Adipocyte (in vitro differentiated cells): ENCODE measurements around the gene TRIP13.

Experiments used
- DNase-seq: peaks from one replicate; pipeline ENCODE4 v3.0.0-alpha.2; 2015; ENCODE audit warnings: low read depth
- H3K27me3 ChIP-seq: replicated peaks from 2 replicates; pipeline ENCODE4 v1.7.0; 2013; ENCODE audit warnings: mild to moderate bottlenecking, low read length, moderate library complexity; ENCODE audit not compliant: control insufficient read depth, insufficient read depth
- H3K36me3 ChIP-seq: 2 replicates; pipeline ENCODE4 v1.7.0; 2013; ENCODE audit warnings: low read length, mild to moderate bottlenecking, moderate library complexity; ENCODE audit not compliant: control insufficient read depth, insufficient read depth, severe bottlenecking
- H3K4me1 ChIP-seq: 2 replicates; pipeline ENCODE4 v1.7.0; 2013; ENCODE audit warnings: mild to moderate bottlenecking, low read length, moderate library complexity; ENCODE audit not compliant: control insufficient read depth, insufficient read depth
- H3K4me3 ChIP-seq: 2 replicates; pipeline ENCODE4 v1.7.0; 2013; ENCODE audit warnings: mild to moderate bottlenecking, low read length, moderate library complexity
- H3K9ac ChIP-seq: 2 replicates; pipeline ENCODE4 v1.7.0; 2013; ENCODE audit warnings: mild to moderate bottlenecking, low read length, moderate library complexity
- H3K9me3 ChIP-seq: 2 replicates; pipeline ENCODE4 v1.7.0; 2013; ENCODE audit warnings: mild to moderate bottlenecking, low read length, moderate library complexity; ENCODE audit not compliant: control insufficient read depth

Gene TRIP13

DNA sequence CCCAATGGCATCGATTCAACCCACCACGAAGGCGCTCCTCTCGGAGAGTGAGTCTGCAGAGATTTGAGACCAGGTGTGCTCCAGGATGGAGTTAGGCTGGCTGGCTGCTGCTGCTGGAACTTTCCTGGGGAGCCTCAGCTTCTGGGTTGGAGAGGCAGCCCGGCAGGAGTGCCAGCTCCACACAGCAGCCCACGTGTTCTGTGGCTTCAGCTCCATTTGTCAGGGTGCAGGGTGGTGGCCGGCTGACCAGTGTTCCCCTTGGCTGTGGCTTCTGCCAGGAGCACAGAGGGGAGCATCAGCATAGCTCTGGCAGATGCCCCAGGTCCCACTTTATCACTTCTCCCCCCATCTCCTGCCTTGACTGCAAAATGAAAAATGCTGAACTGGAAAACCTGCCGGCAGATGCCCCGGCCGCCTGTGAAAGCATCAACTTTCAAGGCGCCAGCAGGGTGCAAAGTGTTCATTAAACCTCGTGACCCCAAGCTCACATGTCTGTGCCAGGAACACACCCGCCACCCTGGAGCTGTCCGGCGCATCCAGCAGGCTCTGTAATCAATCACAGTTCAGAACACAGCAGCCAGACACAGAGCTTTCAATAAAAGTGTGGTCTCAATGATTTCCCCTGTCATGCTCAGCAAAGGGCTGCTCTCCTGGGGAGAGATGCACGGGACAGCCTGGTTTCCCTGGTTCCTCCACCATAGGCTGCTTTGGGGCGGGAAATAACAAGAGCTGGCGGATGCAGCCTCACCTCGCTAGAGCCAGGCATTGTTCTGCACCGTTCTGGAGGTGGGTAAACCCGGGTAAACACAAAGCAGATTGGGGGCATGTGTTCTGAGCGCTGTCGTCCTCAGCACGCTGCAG is 53.2 kb downstream of the TRIP13 start:
- peaks cover 13% of the 10 kb centered on the region for H3K9me3 ChIP-seq
- H3K27me3 ChIP-seq = peaks cover 72% of the 10 kb centered on the region
- no peak for DNase-seq
- no peaks in the 10 kb centered on the region for H3K36me3 ChIP-seq
- no peak overlapping the region for H3K4me3 ChIP-seq
- peaks cover 22% of the 10 kb centered on the region for H3K4me1 ChIP-seq
- no peak overlapping the region for H3K9ac ChIP-seq

DNA sequence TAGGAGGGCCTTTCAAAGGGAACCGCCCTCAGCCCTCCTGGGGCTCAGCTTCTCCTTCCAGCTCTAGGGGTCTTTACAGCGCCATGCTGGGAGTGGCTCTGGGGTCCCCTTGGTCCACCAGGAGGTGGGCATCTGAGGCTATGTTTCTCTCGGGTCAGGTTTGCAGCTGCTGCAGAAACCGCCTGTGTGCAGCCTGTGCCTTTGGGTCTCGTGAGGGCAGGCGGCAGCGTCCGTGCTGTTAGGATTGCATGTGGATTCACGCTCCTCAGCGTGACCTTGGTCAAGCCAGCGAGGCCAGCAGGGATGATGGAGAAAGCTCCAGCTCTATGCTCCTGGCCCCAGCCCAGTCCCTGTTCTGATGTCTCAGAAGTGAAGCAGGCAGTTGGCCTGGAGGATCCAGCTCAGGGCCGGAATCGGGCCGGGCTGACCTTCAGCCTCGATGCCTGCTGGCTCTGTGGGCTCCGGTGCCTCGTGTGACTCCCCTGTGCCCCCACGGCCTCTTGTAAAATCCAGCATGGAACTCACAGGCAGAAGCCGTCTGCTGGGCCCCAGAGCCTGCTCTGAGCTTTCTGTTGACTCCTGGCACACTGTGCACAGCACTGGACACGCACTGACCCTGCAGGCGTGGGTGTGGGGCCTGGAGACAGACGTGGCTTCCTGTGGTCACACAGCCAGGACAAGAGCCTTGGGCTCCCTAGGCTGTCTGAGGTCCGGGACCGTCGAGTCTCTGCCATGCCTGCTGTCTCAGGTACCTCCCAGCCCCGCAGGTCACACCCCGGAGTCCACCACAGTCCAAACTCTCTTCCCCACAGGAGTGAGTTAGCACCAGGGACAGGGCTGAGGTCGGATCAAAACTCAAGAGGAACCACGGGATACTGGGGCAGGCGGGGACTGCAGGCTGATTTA is 54.3 kb downstream of the TRIP13 start:
- no peak for DNase-seq
- Histone ChIP-seq H3K9me3 (peaks cover 22% of the 10 kb centered on the region), H3K4me1 (peaks cover 22% of the 10 kb centered on the region), H3K27me3 (peaks cover 81% of the 10 kb centered on the region), H3K9ac (no peak overlapping the region), H3K36me3 (no peaks in the 10 kb centered on the region), H3K4me3 (no peak overlapping the region)

DNA sequence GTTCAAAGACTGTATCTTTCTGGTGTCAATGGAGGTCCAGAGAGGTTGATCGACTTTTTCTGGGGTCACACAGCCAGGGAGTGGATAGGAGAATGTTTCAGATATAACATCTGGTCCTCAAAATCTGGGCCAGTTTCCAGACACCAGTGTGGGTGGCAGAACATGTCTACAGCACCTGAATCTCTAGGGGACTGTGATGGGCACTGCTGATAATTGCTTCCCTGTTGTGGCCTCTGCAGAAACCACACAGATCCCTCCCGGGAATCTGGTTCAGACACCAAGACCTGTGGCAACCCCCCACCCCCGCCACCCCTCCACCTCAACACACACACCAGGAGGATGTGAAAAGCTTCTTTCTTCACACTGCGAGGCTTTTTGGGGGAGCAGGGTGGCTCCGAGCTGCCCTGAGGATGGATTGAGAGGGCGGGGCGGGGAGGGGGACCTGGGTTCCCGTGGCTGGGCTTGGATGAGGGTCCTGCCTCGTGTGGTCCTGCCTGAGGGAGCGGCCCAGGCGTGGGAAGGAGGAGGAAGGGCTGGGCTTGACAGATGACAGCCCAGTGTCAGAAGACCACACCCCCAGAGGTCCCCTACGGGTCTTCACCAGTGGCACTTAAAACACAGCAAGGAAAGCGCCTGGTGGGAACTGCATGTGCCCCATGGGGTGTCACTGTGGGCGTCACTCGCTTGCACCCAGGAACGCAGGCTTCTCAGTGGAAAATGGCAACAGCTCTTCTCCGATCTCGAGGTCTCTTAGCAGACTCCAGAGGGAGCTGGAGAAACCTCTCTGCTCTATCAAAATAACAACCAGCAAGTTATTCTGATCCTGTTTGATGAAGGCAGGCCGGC is 55.2 kb downstream of the TRIP13 start:
- Histone ChIP-seq H3K9ac (no peak overlapping the region), H3K4me3 (no peak overlapping the region), H3K27me3 (peaks cover 81% of the 10 kb centered on the region), H3K36me3 (no peaks in the 10 kb centered on the region), H3K9me3 (peaks cover 22% of the 10 kb centered on the region), H3K4me1 (peaks cover 22% of the 10 kb centered on the region)
- DNase-seq = no peak

DNA sequence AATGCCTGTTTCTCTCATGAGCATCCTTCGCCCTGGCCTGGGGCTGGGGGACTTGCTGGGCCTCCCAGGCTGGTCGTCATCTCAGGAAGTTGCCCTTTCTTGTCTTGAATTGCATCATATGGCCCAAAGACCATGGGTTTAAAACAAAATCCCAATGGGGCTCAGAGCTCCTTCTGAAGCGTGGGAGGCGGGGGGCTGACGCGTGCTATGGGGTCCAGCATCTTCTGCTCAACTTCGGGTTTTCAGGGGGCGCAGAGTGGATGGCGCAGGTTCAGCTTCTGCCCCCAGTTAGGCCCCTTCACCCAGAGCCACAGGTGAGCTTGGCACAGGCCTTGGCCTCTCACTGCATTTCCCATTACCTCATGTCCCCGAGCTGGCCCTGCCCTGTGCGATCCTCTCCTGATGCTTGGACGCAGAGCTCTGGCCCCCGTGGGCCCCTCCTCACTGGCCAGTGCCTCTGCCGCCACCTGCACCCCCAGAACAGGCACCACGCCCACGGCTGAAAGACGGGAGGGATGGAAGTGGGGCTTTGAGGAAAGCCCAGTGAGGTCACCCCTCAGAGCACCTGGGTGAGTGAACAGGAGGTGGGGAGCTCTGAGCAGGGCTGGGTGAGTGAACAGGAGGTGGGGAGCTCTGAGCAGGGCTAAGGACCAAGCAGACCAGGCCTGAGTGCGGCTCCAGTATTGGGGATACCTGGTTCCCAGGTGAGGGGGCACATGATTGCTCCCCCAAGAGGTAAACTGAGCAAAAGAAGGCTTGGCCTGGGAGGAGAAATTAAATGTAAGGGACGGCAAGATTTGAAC is 56.0 kb downstream of the TRIP13 start:
- Histone ChIP-seq H3K4me3 (no peak overlapping the region), H3K27me3 (peaks cover 79% of the 10 kb centered on the region), H3K36me3 (no peaks in the 10 kb centered on the region), H3K4me1 (peaks cover 22% of the 10 kb centered on the region), H3K9me3 (peaks cover 22% of the 10 kb centered on the region), H3K9ac (no peak overlapping the region)
- DNase-seq = no peak

DNA sequence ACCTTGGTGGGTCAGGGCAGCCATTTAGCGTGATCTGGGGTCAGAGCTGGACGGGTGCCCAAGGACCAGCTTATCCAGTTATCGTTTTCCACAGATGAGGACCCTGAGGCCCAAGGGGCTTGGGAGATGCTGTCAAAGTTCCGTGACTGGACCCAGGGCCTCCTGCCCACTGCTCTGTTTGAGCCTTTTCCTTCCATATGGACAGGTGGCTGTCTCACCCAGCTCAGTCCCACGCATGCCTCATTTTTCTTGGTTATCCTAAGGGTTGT is 56.5 kb downstream of the TRIP13 start:
- H3K4me1 ChIP-seq = peaks cover 22% of the 10 kb centered on the region
- no peak overlapping the region for H3K9ac ChIP-seq
- no peaks in the 10 kb centered on the region for H3K36me3 ChIP-seq
- H3K4me3 ChIP-seq = no peak overlapping the region
- no peak for DNase-seq
- H3K27me3 ChIP-seq = peaks cover 79% of the 10 kb centered on the region
- peaks cover 22% of the 10 kb centered on the region for H3K9me3 ChIP-seq

DNA sequence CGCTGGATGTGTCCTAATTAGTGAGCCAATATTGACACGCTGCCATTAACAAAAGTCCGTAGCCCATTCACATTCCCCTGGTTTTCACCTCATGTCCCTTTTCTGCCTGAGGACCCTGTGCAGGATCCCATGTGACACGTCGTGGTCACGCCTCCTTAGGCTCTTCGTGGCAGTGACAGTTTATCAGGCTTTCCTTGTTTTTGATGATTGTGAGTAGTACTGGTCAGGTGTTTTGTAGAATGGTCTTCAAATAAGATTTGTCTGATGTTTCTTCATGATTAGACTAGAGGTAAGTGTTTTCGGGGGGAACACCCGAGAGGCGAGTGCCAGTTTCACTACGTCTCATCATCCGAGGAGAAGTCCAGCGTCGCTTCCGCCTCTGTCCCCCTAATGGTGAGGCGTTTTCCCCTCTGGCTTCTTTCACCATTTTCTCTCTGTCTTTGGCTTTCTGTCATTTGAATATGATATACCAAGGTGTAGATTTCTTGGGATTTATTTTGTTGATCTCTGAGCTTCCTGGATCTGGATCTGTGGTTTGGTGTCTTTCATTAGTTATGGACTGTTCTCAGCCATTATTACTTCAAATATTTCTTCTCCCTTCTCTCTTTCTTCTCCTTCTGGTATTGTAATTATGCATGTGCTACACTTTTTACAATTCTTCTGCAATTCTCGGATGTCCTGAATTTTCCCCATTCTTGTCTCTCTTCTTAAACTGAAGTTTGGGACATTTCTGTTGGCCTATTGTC is 57.3 kb downstream of the TRIP13 start:
- H3K27me3 ChIP-seq = peaks cover 78% of the 10 kb centered on the region
- DNase-seq = no peak
- peaks cover 22% of the 10 kb centered on the region for H3K4me1 ChIP-seq
- no peak overlapping the region for H3K9ac ChIP-seq
- H3K9me3 ChIP-seq = peaks cover 22% of the 10 kb centered on the region
- no peak overlapping the region for H3K4me3 ChIP-seq
- H3K36me3 ChIP-seq = no peaks in the 10 kb centered on the region

DNA sequence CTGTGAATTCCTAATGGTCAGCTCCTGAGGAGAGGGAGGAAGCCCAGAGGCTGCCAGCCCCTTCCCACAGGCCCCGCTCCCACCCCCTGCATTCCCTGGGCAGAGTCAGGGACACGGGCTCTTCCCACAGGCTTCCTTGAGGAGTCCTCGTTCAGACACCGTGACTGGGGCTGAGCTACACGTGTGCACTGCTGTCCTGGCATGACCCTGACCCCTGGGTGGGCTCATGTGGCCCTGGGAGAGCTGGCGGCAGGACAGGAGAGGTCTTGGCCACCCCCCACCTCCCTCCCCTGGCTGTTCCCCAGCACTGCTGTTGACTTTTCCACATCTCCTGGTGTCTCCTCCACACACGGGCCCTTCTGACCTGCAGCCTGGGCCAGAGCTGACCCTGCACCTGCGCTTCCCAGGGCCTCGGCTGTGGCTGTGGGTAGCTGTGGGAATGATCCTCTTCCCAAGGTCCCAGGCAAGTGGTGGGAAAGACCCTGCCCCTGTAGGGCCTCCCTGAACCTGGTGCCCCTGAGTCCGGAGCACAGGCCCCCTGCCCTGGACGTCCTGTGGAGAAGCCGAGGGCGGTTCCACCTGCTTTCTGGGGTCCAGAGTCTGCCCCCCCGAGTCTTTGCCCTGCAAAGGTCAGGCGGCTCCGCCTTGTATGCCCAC is 59.4 kb downstream of the TRIP13 start:
- Histone ChIP-seq H3K4me3 (no peak overlapping the region), H3K9me3 (peaks cover 22% of the 10 kb centered on the region), H3K4me1 (peaks cover 14% of the 10 kb centered on the region), H3K27me3 (peaks cover 72% of the 10 kb centered on the region), H3K36me3 (no peaks in the 10 kb centered on the region), H3K9ac (no peak overlapping the region)
- no peak for DNase-seq

DNA sequence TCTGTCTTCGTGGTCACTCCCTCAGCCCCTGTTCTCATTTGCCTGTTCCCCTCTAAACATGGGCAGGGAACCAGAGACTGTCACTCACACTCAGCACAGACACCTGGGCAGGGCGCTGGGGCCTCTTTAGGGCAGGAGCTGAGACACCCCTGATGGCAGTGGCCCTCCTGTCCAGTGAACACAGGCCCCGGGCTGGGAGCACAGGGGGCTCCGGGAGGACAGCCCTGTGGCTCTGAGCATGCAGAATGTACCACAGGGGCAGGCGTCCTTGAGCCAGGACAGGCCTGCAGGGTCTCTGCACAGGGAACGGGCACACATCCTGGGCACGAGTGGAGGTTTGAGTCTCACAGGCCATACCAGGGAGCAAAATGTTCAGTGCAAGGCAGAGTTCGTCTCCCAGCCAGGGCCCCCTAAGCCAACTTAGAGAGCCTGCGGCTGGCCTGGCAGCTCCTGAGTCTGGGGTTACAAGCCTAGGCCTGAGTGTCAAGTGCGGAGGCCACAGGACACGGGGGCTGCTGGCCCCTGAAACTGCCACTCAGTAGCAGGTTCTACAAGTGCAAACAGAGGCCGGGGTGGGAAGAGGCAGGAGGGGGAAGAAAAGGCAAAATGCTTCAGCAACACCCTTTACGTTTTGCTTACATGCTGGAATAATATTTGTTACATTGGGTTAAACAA is 60.0 kb downstream of the TRIP13 start:
- no peak overlapping the region for H3K4me3 ChIP-seq
- DNase-seq = no peak

DNA sequence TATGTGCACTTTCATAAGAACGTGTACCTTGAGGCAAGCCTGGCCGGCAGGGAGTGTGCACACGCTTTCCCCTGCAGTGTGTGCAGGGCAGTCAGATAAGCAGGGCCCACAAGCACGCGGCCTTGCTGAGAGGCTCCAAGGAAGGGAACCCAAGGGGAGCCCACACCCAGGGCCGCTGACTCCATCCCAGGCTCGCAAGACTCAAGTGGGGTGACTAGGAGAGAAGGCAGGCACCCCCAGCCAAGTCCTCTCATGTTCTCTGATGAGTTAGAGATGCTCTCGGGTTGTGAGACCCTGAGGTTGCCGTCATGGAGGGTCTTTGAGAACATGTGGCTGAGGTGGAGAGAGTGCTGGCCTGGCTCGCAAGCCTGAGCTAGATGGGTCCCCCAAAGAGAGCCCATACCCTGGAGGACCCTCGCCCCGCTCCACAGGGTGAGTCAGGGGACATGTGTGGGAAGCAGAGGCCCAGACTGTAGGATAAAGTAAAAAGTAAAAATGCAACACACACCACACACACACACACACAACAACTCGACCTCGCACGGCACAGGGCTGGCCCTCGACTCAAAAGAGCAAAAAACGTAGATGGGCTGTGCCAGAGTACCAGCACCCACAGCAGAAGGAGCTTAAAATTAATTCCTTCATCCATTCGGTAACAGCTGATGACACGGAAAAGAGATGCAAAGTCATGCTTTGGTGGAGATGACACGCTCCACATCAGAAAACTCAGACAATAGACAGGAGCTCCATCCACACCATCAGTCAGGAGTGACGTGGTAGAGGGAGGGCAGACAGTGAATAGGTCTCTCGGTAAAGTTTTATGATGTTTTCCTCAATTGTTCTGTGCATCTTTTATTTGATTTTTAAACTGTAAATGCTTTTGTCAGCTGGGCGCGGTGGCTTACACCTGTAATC is 61.1 kb downstream of the TRIP13 start:
- Histone ChIP-seq H3K9me3 (peaks cover 22% of the 10 kb centered on the region), H3K36me3 (no peaks in the 10 kb centered on the region), H3K9ac (no peak overlapping the region), H3K4me3 (no peak overlapping the region), H3K27me3 (peaks cover 63% of the 10 kb centered on the region), H3K4me1 (peaks cover 21% of the 10 kb centered on the region)
- DNase-seq = no peak

More for the DNA sequence above, 60.0 kb downstream of the TRIP13 start:
- Histone ChIP-seq H3K9ac (no peak overlapping the region), H3K27me3 (peaks cover 72% of the 10 kb centered on the region), H3K9me3 (peaks cover 22% of the 10 kb centered on the region), H3K4me1 (peaks cover 16% of the 10 kb centered on the region), H3K36me3 (no peaks in the 10 kb centered on the region)
